Panc1 (cell line): Measurements from ENCODE around the gene PRKD2. TPM values are rescaled to one million over a fixed set of nuclear protein-coding genes. Genes with fewer than 3 reads are reported as not detected.
"Not testable (repeated sequence)": the region's sequence is repeated elsewhere in the genome, so short reads cannot be mapped to it uniquely, and the experiment has no call there.

Experiments used
- ATAC-seq: fragments of 200-7000 bp; cut with Tn5 transposase; 2 replicates; pipeline ENCODE4 v1.9.1; 2020; ENCODE audit warnings: mild to moderate bottlenecking, moderate library complexity
- BruUV-seq: library from RNA; stranded (reverse); fragments of 400-500 nt; replicated peaks from 2 replicates; lab custom pipeline; 2021; lab: Mats Ljungman, UMichigan
- CTCF ChIA-PET: fragments of 300-600 bp; sonication (Branson Sonifier 250); formaldehyde crosslinking; loops from one replicate; lab custom pipeline; 2022; ENCODE audit warnings: antibody characterized with exemption; lab: Charles Lee
- POLR2A ChIA-PET: fragments of 300-600 bp; sonication (Branson Sonifier 250); formaldehyde crosslinking; loops from one replicate; lab custom pipeline; 2022; ENCODE audit warnings: antibody characterized with exemption; lab: Charles Lee
- DNase-seq: peaks from one replicate; pipeline ENCODE4 v3.0.0-alpha.2; 2010; ENCODE audit warnings: low read depth, low spot score
- H3K27ac ChIP-seq: 2 replicates; pipeline ENCODE4 v1.5.1; 2011; ENCODE audit warnings: mild to moderate bottlenecking, low read length, inconsistent platforms
- H3K27me3 ChIP-seq: fragments of 200-500 bp; sonication (Bioruptor generic); 2 replicates; pipeline ENCODE4 v1.6.0; 2014; ENCODE audit warnings: low read length, inconsistent platforms; ENCODE audit not compliant: control insufficient read depth, insufficient read depth
- H3K36me3 ChIP-seq: fragments of 200-500 bp; sonication (Bioruptor generic); 2 replicates; pipeline ENCODE4 v1.5.1; 2014; ENCODE audit warnings: inconsistent platforms, mild to moderate bottlenecking, low read length, moderate library complexity; ENCODE audit not compliant: control insufficient read depth, insufficient read depth
- H3K4me1 ChIP-seq: 2 replicates; pipeline ENCODE4 v1.5.1; 2011; ENCODE audit warnings: inconsistent platforms, mild to moderate bottlenecking, low read length, moderate library complexity; ENCODE audit not compliant: control insufficient read depth, insufficient read depth
- H3K4me3 ChIP-seq, 2 experiments: 2 replicates each; pipeline ENCODE4 v1.5.1; 2011 to 2012; ENCODE audit warnings: low read depth in 2 of 2, low read length in 2 of 2, mild to moderate bottlenecking in 2 of 2, inconsistent platforms in 1 of 2, moderate library complexity in 1 of 2
- H3K9me3 ChIP-seq: fragments of 200-500 bp; sonication (Bioruptor generic); 2 replicates; pipeline ENCODE4 v1.5.1; 2014; ENCODE audit warnings: low read depth, mild to moderate bottlenecking, inconsistent platforms, low read length, moderate library complexity; ENCODE audit not compliant: control insufficient read depth, insufficient read depth
- POLR2AphosphoS5 ChIP-seq: IDR thresholded peaks from 2 replicates; pipeline ENCODE4 v1.6.1; 2012; ENCODE audit warnings: mild to moderate bottlenecking, low read depth, low read length, moderate library complexity
- SIN3A ChIP-seq: IDR thresholded peaks from 2 replicates; pipeline ENCODE4 v1.6.1; 2012; ENCODE audit warnings: low read depth, mild to moderate bottlenecking, low read length, moderate library complexity, borderline replicate concordance; ENCODE audit not compliant: insufficient read depth
- TCF7L2 ChIP-seq: IDR thresholded peaks from 2 replicates; pipeline ENCODE4 v1.6.1; 2011; ENCODE audit warnings: mild to moderate bottlenecking, low read depth, low read length, inconsistent platforms
- in situ Hi-C: cut with HindIII; loops from 2 replicates; pipeline ENCODE4 v1.10.0; 2016; ENCODE audit warnings: low sequenced_read_pairs, low pct_unique_long_range_greater_than_20kb
- intact Hi-C: fragments of 100-400 bp; cut with micrococcal nuclease; formaldehyde crosslinking; loops from one replicate; pipeline ENCODE4 v1.10.0; 2022; ENCODE audit not compliant: unreplicated experiment
- total RNA-seq: library from RNA; stranded (reverse); gene quantifications from one replicate; pipeline ENCODE4 v1.2.1, GENCODE V29; 2021; ENCODE audit not compliant: unreplicated experiment
- TF ChIP-seq, protein P1 (sequence below): fragments of 450-650 bp; IDR thresholded peaks from 2 replicates; pipeline ENCODE4 v1.5.1; 2017; ENCODE audit warnings: mild to moderate bottlenecking
- TF ChIP-seq, protein P2 (sequence below), 2 experiments: IDR thresholded peaks; 2 replicates each; pipeline ENCODE4 v1.6.1; 2011 to 2012; ENCODE audit warnings: low read depth in 2 of 2, control low read depth in 1 of 2, low read length in 1 of 2, mild to moderate bottlenecking in 1 of 2, moderate library complexity in 1 of 2; ENCODE audit not compliant: insufficient read depth in 1 of 2

PRKD2 gene
- total RNA-seq, 1 experiment from 2014 or later, result 41.2 TPM

DNA sequence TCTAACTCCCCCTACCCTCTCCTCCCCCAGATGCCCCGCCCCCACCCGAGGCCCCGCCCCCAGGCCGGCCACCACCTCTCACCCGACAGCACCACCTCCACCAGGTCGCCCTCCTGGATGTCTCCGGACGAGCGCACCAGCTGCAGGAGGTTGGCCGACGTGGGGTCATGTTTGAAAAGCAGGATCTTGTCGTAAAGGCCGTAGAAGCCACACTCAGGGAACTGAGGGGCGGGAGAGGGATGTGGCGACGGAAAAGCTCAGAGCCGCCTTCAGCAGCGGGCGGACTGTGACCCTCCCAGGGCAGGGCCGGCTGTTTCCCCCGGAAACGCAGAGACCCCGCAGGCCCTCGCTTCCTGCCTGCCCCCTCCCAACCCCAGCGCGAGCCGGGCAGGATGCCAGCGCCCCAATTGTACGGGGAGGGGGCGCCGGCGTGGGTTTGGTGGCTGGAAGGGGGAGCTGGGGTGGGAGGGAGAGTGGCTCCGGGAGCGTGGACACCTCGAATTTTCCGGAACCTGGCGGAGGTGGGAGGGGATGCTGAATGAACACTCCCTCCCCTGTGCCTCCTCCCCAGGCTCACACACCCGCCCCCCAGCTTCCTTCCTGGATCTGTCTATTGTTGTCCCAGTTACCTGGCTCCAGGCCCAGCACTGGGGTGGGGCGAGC lies 3.0 kb downstream of the PRKD2 start:
- no peak for DNase-seq
- H3K9me3 ChIP-seq, result no peaks in the 10 kb centered on the region
- in situ Hi-C loops, result no loop called here
- H3K4me1 ChIP-seq, result peaks cover 5% of the 10 kb centered on the region
- POLR2A ChIA-PET, result interaction anchor here (0.6 kb wide), 1 partner anchor 407 kb away, joined by 9 read pairs; no protein-coding TSS in a partner anchor
- TF ChIP-seq, protein P1, sequence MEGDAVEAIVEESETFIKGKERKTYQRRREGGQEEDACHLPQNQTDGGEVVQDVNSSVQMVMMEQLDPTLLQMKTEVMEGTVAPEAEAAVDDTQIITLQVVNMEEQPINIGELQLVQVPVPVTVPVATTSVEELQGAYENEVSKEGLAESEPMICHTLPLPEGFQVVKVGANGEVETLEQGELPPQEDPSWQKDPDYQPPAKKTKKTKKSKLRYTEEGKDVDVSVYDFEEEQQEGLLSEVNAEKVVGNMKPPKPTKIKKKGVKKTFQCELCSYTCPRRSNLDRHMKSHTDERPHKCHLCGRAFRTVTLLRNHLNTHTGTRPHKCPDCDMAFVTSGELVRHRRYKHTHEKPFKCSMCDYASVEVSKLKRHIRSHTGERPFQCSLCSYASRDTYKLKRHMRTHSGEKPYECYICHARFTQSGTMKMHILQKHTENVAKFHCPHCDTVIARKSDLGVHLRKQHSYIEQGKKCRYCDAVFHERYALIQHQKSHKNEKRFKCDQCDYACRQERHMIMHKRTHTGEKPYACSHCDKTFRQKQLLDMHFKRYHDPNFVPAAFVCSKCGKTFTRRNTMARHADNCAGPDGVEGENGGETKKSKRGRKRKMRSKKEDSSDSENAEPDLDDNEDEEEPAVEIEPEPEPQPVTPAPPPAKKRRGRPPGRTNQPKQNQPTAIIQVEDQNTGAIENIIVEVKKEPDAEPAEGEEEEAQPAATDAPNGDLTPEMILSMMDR, result no peak
- TF ChIP-seq POLR2AphosphoS5, result 0 out of 2 replicates have a peak, but pooled peaks have one; percentile 24
- no peak for TF ChIP-seq TCF7L2
- no peak for TF ChIP-seq SIN3A
- peak overlapping the region; percentile 51; the same call in 1 of the 2 replicates for H3K27ac ChIP-seq
- CTCF ChIA-PET, result interaction anchor here (0.5 kb wide), 2 partner anchors 29 to 76 kb away, joined by 3 read pairs; no protein-coding TSS in a partner anchor
- peaks cover 5% of the 10 kb centered on the region; the same call in 1 of the 2 replicates for H3K36me3 ChIP-seq
- no TSS peak for BruUV-seq
- peak overlapping the region; percentile 71 to 74 for H3K4me3 ChIP-seq
- no peaks in the 10 kb centered on the region for H3K27me3 ChIP-seq
- intact Hi-C loops, result no loop called here
- peak; percentile 78 for ATAC-seq

DNA sequence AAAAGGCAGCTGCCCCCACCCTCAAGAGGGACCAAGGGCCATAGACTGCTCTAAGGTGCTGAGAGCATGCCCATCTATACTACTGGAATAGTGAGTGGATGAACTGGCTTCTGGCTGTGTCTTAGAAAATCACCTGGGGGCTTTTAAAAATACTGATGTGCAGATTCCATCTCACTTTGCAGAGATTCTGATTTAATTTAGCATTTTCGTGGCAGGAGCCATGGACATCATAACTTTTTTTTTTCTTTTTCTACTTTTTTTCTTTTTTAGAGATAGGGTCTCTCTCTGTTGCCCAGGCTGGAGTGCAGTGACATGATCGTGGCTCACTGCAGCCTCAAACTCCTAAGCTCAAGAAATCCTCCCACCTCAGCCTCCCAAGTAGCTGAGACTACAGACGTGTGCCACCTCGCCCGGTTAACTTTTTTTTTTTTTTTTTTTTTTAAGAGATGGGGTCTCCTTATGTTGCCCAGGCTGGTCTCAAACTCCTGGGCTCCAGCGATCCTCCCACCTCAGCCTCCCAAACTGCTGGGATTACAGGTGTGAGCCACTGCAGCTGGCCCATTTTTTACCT lies 4.1 kb downstream of the PRKD2 start:
- BruUV-seq, H3K9me3 ChIP-seq, intact Hi-C loops, POLR2A ChIA-PET, in situ Hi-C loops, H3K4me1 ChIP-seq, H3K36me3 ChIP-seq, ATAC-seq, H3K27me3 ChIP-seq, DNase-seq: not testable (repeated sequence)
- CTCF ChIA-PET, result interaction anchor here (0.7 kb wide), 1 partner anchor 535 kb away, joined by 3 read pairs; no protein-coding TSS in a partner anchor
- H3K27ac ChIP-seq, result 0 out of 2 replicates have a peak overlapping the region, but pooled peaks have one; percentile 8
- H3K4me3 ChIP-seq, result peak overlapping the region in 1 of 2 experiments; percentile 34; a peak in 1 of 4 replicates

DNA sequence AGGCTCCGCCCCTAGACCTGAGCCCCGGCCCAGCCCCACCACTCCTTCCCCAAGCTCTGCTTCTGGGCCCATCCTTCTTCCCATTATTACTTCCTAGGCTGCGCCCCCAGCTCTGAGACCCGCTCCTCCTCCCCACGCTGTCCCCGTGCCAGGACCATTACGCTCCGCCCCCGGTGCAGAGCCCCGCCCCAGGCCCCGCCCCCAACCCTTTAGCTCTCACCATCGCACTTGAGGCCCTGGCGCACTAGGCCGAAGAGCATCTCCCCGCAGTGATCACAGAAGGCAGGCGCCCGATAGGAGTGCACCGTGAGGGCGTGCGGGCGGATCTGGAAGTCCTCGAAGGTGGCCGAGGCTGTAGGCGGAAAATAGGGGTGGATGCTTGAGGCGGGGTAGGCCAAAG lies 6.2 kb downstream of the PRKD2 start:
- Histone ChIP-seq H3K27ac (no peak overlapping the region), H3K36me3 (no peaks in the 10 kb centered on the region; the same call in 1 of the 2 replicates), H3K4me3 (no peak overlapping the region), H3K9me3 (no peaks in the 10 kb centered on the region), H3K4me1 (no peaks in the 10 kb centered on the region), H3K27me3 (no peaks in the 10 kb centered on the region)
- in situ Hi-C loops (no loop called here), intact Hi-C loops (no loop called here)
- no TSS peak for BruUV-seq
- DNase-seq (no peak), ATAC-seq (no peak)
- CTCF ChIA-PET, result no interaction called here
- TF ChIP-seq TCF7L2 (no peak), SIN3A (no peak), POLR2AphosphoS5 (no peak)
- TF ChIP-seq, protein P1, result no peak
- TF ChIP-seq, protein P2, sequence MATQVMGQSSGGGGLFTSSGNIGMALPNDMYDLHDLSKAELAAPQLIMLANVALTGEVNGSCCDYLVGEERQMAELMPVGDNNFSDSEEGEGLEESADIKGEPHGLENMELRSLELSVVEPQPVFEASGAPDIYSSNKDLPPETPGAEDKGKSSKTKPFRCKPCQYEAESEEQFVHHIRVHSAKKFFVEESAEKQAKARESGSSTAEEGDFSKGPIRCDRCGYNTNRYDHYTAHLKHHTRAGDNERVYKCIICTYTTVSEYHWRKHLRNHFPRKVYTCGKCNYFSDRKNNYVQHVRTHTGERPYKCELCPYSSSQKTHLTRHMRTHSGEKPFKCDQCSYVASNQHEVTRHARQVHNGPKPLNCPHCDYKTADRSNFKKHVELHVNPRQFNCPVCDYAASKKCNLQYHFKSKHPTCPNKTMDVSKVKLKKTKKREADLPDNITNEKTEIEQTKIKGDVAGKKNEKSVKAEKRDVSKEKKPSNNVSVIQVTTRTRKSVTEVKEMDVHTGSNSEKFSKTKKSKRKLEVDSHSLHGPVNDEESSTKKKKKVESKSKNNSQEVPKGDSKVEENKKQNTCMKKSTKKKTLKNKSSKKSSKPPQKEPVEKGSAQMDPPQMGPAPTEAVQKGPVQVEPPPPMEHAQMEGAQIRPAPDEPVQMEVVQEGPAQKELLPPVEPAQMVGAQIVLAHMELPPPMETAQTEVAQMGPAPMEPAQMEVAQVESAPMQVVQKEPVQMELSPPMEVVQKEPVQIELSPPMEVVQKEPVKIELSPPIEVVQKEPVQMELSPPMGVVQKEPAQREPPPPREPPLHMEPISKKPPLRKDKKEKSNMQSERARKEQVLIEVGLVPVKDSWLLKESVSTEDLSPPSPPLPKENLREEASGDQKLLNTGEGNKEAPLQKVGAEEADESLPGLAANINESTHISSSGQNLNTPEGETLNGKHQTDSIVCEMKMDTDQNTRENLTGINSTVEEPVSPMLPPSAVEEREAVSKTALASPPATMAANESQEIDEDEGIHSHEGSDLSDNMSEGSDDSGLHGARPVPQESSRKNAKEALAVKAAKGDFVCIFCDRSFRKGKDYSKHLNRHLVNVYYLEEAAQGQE (IDR thresholded peaks at IDR 0.05; ENCODE audit: insufficient read depth in 1 of 2, low read depth in 2 of 2, low read length in 1 of 2), result no peak
- POLR2A ChIA-PET, result interaction anchor here (0.6 kb wide), 1 partner anchor 546 kb away, joined by 3 read pairs; the partner anchor contains the start of gene CCDC9
